Stimulated activated CD8-positive, alpha-beta memory T cell treated with anti-CD3 and anti-CD28 coated beads, Interleukin-4, amount 100 ng/mL, for 24 hours (primary cell): ENCODE results near the gene SERINC5.

Source experiments
- DNase-seq: peaks from one replicate; pipeline ENCODE4 v3.0.0-alpha.2; 2020; ENCODE audit warnings: low read depth

Gene SERINC5

GRCh38 chr5:80067016-80067415, 188.8 kb downstream of the SERINC5 start:
- no peak for DNase-seq

DNA sequence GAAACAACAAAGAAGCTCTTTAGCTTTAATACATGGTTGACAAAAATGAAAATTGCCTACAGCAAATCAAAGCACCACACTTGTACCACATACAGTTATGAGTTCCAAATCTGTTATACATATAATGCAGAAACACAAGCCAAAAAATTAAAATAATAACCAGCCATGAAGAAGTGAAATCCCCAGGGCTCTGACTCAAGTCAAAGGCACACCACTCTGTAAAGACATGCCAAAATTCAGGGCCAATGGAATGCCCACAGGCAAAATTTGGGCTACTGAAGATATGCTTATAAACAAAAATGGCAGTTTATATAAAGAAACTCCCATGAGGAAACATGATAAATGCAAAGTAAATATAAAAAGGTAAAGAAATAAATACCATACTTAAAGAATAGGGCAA, 191.7 kb downstream of the SERINC5 start:
- no peak for DNase-seq
